HG03571 (cell line): Measurements from ENCODE around the gene TBC1D24.

Experiments
- ATAC-seq: cut with Tn5 transposase; IDR thresholded peaks from one replicate; pipeline ENCODE4 v1.9.1; 2021; ENCODE audit not compliant: unreplicated experiment

Gene TBC1D24

DNA sequence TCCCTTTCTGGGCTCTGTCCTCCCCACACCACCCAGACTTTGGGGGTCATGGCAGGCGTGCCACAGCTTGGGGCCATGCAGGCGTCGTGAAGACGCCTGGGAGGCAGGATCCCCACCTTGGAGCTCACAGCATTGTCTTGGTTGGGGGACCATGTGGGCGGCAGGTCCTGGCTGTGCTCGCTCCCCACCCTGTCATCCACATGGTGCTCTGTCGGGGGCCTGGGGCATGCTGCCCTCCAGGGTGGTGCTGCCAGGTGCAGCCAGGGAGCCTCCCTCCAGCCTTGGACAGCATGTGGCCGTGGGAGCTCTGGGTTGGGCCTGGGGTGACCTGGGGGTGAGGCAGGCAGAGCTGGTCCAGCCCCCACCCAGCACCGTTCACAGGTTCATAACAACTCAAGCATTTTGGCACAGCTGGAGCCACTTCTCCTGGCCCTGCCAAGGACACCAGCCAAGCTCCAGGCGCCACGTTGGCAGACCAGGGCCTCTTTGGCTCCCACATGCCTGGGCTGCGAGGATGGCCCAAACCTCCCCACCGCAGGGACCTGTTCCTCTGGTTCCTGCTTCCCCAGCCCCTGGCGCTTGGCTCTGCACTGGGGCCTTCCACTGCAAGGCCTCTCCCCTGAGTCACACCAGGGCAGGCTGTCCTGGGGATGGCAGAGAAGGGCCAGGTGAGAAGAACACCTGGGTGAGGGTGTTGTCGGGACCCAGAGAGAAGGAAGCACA is 23.8 kb downstream of the TBC1D24 start:
- ATAC-seq: no peak

DNA sequence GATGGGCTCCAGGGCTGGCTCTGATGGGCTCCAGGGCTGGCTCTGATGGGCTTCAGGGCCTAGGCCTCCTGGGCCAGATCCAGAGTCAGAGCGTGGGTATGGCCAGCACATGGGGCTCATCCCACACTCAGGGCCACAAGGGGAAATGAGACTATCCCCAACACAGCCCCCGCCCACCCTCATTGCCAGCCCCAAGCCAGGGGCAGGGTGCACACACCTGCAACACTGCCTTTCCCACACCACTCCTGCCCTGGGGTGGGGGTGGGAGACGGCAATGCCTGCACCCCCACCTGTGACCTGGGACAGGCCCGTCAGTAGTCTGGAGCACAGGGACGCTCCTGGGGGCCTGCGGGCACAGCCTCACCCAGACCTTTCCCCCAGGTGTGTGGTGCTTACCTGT is 24.5 kb downstream of the TBC1D24 start:
- ATAC-seq: no peak

DNA sequence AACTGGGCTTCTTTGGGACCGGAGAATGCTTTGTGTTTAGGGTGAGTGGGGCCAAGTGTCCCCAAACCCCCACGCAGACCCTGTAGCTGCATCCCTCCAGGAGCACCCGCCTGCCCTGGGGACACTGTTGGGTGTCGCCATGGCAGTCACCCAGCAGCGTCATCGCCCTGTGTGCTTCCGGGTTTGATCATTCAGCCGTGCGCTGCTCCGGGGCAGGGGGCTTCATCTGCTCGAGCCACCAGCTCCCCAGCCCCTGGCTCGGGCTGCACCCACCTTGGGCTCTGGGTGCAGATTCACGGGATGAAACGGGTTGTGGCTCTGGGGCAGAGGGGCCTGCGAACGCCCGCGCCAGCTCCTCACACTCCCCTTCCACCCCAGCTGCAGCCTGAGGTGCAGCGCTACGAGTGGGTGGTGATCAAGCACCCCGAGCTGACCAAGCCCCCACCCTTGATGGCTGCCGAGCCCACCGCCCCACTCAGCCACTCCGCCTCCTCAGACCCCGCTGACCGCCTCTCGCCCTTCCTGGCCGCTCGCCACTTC is 25.0 kb downstream of the TBC1D24 start:
- ATAC-seq: no peak

DNA sequence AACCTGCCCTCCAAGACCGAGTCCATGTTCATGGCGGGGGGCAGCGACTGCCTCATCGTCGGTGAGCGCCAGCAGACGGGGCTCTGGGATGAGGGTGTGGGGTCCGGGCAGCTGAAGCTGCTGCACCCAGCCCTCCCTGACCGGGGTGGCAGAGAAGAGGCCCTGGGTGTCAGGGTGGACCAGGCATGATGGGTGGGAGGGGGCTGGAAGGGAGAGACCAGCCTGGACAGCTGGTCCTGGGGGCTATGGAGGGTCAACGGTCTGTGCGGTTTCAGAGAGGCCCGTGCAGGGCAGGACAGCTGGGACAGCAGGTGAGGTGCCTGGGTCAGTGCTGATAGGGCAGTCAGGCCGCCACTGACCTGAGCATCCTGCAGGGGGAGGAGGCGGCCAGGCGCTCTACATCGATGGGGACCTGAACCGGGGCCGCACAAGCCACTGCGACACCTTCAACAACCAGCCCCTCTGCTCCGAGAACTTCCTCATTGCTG is 25.5 kb downstream of the TBC1D24 start:
- no peak for ATAC-seq

DNA sequence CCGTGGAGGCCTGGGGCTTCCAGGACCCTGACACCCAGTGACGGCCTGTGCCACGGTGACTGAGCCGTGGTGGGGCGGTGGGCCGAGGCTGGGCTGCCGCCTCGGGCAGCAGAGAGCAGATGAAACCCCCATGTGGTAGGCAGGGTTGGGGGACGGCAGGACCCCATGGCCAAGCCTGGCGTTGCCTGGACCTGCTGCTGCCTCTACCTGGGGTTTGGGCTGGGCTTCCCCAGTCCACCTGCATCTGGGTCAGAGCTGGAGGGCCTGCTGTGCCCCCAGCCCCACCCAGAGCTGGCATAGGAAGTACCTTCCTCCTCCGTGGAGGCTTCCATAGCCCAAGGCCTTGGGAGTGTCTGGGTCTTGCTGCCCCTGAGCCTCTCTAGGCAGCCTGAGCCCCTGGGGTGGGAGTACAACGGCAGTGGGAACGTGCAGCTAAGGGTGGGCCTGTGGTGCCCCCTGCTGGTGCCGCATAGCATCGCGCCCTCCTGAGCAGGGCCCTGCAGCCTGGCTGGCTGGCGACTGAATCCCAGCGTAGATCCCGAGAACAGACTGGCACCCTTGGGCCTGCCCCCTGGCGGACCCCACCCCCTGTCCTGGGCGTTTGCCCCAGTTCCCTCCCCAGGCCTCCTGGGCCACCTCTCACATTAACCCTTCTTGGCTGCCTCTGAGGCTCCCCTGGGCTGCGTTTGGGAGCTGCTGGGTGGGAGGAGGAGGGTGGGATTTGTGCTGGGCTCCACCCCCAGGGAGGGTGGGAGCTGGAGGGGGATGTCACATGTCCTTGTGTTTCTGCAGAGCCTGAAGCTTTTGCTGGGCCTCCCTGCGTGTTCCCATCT is 26.2 kb downstream of the TBC1D24 start:
- ATAC-seq: no peak

DNA sequence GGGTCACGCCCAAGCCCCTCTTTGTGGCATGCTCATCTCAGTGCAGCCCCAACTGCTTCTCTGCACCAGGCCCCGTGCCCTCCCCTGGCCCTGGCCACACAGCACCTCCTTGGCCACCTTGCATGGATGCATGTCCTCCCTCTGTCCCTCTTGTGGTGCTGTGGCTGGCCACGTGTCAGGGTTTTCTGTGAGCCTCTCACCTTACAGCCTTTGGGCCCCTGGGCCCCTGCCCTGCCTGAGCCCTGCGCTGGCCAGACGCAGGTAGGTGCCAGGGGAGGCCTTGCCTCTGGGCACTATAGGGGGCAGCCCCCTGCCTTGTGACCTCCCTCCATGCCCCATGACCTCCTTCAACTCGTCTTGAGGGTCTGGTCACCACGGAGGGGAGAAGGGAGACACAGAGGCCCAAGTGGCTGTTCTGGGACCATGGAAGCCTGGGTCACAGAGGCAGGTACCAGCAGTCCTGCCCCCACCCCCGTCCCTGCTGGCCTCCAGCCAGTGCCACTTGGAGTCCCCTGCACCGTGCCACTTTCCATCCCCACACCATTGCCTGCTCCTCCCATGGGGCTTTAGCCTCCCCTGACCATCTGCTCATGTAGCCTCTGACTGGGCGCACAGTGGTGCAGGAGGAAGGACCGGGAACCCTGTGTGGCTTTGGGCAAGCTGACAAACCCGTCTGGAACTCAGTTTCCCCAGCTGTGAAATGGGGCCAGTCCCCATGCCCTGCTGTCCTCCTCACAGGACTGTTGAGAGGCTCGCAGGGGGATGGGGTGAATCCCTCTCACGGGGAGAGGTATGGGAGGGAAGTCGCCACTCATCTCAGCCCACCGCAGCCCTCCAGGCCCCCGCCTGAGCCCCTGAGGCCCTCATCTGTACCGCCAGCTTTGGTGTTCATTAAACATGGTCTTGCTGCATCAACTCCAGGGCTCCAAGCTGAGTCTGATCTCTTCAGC is 27.3 kb downstream of the TBC1D24 start:
- ATAC-seq: no peak

DNA sequence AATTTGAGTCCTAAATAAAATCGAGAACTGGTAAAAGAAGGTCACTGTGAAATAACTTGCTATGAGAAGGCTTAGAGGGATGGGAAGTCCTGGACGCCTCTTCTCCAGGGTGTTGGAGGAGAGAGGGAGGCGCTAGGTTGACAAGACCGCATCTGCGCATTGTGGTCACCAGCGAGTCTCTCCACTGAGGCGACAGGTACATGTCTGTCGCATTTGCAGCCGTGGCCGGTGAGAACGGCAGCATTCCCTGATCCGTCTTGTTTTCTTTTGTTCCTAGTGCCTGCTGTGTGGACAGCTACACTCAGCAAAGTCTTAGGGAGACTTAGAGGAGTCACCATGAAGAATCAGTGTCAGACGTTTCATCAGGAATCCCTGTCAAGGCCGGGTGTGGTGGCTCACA is 30.8 kb downstream of the TBC1D24 start:
- ATAC-seq: no peak

DNA sequence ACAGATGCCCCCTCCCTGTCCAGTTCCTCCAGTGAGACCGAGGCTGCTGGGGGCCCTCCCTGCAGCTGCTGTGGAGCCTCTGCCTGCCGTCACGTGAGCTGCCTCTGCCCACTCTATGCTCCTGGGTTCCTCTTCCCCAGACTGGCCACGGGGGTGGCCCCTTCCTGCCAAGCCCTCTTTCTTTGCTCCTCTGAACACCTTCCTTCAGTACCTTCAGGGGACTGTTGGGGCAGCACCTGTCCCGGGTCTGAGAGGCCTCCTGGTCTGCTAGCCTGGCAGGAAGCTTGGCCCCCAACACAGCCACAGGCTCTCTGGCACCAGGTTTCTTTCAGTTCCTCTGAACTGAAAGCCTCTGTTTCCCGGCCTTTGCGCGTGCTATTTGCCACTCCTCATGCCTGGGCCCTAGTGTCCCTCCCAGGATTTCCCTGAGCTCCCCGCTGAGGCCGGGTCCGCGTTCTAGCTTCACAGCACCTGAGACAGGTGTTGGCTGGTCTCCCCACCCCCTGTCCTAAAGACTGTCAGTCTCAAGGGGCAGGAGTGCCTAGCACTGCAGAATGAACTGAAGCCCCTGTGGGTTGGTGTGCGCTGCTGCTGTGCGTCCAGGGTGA is 32.2 kb downstream of the TBC1D24 start:
- peak; percentile 56 for ATAC-seq

DNA sequence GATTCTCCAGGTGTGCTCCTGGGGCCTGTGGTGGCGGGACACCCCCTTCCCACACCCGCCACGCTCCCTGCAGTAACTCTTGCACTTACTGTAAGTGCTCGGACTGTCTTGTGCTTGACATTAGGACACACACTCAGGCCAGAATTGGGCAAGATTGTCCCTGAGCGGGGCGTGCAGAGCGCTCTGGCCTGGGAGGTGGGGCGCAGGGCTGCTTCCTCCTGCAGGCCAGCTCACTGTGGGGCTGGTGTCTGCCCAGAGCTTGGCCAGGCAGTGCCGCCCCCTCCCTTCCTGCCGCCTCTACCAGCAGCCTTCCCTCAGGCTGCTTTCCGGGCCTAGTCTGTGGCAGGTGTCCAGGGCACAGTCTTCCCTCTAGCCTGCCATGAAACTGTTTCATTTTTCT is 32.7 kb downstream of the TBC1D24 start:
- no peak for ATAC-seq

DNA sequence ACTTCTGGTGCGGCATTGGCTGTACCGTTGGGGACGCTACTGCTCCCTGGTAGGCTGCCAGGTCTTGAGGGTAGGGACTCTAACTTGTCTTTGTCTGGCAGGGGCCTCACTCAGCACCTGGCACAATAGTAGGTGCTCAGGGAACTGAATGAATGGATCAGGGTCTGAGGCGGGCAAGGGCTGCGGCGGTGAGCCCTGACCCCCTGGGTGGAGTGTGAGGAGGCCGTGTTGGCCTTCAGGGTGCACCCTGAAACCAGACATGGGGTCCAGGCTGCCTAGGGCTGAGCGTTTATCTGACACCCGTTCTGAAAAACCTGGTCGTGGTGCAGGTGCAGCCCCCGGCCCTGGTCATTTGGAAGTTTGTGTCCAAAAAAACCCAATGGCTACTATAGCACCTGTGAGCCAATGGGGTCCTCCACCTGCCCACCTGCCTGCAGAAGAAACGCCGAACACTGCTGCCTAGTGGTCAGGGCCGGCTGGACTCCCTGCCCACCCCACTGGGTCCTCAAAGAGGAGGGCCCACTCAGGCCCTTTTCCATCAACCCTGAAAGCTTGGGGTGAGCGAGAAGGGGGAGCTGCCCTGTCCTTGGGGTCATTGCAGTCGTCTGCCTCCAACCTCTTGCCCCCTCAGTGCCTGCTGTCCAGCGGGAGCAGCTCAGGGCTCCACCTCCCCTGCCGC is 33.9 kb downstream of the TBC1D24 start:
- ATAC-seq: no peak

DNA sequence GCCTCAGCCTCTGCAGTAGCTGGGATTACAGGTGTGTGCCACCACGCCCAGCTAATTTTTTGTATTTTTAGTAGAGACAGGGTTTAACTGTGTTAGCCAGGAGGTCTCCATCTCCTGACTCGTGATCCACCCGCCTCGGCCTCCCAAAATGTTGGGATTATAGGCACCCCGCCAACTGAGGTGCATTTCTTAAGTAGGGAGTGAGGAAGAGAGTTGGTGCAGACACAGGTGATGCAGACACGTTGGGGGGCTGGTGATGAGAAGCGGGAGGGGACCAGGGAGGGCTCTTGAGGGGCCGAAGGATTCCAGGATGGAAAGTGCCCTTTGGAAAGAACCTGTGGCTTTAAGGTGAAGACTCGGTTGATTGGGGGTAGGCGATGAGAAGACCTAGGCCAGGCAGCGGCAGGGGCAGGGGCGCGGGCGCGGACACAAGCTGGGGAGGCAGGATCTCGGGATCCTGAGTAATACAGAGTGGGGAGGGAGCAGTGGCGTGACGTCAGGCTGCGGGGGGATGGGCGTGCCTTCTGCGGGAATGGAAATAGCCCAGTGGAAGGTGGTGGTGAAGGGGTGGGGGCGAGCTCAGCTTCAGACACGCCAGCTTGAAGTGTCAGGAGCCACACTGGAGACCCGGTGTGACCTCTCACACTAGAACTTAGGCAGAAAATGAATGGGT is 36.3 kb downstream of the TBC1D24 start:
- no peak for ATAC-seq

DNA sequence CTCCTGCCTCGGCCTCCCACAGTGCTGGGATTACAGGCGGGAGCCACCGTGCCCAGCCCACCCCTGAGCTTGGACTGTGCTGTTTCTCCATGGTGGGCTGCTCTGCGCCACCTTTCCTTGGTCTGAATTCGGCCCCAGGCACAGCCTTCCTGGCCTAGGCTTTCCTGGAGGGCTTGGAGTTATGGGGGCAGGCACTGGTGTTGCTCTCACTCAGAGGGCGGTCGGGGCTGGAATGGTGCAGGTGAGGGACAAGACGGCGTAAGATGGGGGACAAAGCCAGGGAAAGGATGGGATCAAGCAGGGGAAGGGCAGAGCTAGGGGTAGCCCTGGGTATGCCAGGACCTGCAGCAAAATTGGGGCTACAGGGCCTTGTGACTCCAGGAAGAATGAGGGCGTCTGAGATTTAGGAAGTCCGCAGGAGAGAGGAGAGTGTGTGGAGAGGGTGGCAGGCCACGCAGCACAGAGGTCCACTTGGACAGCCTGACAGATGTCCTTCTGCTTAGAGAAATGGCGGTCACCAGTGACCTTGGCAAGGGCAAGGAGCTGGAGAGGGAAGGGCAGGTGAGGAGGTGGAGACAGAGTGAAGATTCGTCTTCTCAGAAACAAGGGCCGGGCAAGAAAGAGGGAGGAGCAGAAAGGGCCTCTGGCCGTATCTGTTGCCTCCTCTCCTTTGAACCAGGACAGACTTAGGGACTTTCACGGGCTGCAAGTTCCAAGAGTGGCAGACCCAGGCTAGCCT is 37.2 kb downstream of the TBC1D24 start:
- ATAC-seq: no peak

DNA sequence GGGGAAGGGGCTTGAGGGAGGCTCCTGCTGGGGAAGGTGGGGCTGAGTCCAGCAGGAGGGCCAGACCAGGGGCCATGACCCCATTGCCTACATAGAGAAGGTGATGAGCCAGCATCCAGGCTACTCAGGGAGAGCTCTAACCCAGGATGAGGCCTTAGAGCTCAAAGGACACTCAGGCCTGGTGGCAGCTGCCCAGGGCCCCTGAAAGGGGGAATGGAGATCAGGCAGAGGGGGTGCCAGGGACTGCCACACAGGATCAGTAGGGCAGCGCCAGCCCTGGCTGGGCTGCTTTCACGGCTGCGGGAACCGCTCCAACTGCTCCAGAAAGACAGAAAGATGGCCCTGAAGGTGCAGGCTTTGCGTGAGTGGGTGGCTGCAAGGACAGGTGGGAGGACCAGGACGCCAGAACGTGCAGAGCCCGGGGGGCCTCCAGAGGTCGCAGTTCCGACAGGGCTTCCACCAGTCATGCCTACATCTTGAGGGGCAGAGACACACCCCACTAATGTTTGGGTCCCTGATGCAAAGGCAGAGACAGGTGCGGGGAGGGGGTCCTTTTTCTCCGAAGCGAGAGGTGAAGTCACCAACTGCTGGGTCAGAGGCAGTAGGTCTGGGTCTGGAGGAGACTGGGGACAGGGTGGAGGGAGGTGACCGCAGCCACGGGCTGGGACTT is 37.9 kb downstream of the TBC1D24 start:
- no peak for ATAC-seq

DNA sequence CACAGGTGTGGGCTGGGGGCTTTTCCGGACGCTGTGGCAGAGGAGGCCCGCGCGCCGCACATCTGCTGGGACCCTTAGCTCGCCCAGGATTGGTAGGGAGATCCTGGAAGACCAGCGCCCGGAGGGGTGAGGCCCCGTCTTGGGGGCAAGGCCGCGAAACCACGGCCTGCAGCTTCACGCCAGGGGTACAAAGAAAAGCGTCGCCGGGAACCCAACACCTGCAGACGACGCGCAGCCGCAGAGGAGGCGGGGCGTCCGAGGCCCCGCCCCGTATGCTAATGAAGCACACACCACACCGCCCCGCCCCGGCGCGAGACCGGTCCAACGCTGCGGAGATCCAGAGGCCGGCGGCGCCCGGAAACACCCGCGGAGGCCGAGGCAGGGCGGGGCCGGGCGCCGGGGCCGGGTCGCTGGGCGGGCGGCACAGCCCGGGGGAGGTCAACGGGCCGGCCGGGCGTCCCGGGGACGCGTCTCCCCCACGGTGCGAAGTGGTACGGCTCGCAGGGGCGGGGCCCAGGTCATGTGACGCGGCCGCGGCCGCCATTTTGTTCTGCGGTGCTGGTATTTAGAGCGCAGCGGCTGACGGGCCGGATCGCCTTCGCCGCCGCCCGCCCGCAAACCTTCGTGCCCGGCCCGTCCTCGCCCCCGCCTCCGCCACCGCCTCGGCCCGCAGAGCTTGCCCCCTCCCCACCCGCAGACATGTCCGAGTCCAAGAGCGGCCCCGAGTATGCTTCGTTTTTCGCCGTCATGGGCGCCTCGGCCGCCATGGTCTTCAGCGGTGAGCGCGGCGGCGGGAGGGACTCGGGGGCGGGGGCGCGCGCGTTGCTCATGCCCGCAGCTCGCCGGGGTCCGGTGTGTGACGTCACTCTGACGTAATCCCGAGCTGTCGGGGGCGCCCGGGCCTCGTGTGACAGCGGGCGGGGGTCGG is 38.7 kb downstream of the TBC1D24 start, which contains the start of gene ATP6V0C:
ATP6V0C (plus strand) TSS at position 548 of the 928 bp plus-strand sequence; CDS start at position 700, 152 bp downstream.
- peak; percentile 65 for ATAC-seq

DNA sequence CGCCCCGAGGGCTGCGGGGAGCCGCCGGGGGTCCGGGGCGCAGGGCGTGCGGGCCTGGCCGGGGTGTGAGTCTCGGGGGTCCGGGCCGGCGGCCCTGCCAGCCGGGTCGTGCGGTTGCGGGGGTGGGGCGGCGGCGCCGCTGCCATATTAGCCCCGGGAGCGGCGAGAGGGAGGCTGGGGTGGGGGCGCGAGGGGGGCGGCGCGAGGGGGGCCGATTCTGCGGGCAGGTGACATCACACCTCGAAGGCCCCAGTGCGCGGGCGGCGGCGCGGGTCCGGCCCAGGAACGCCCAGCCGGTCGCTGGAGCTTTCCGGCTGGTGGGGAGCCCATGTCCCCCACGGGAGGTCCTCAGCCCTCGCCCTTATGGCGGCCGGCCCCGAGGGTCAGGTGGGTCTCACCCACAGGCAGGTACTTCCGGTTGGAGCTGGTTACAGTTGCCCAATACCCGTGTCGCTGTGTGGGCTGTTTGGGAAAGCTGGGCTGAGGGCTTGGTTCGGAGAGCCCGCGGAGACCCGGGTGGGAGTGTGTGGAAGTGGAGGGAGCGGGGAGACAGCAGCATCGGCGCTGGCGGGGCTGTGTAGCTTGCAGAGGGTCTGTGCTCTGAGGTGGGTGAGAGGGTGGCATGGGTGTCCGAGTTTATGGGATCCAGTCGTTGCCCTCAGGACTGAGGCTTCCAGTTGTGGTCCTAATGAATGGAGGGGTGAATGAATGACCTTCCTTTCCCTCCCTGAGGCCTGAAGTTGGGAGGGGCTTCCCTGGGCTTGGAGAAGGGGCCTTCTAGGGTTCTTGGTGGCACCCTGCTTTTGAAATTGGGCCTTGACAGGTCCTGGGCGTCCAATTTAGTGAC is 39.6 kb downstream of the TBC1D24 start:
- no peak for ATAC-seq
